GM18519 (cell line): ENCODE data around the gene SELENOP.
"Not testable (repeated sequence)": the region's sequence is repeated elsewhere in the genome, so short reads cannot be mapped to it uniquely, and the experiment has no call there.

Experiments used
- ATAC-seq: cut with Tn5 transposase; IDR thresholded peaks from one replicate; pipeline ENCODE4 v1.9.1; 2021; ENCODE audit warnings: mild to moderate bottlenecking, moderate library complexity; ENCODE audit not compliant: unreplicated experiment, low FRiP score

The SELENOP gene, protein sequence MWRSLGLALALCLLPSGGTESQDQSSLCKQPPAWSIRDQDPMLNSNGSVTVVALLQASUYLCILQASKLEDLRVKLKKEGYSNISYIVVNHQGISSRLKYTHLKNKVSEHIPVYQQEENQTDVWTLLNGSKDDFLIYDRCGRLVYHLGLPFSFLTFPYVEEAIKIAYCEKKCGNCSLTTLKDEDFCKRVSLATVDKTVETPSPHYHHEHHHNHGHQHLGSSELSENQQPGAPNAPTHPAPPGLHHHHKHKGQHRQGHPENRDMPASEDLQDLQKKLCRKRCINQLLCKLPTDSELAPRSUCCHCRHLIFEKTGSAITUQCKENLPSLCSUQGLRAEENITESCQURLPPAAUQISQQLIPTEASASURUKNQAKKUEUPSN

DNA sequence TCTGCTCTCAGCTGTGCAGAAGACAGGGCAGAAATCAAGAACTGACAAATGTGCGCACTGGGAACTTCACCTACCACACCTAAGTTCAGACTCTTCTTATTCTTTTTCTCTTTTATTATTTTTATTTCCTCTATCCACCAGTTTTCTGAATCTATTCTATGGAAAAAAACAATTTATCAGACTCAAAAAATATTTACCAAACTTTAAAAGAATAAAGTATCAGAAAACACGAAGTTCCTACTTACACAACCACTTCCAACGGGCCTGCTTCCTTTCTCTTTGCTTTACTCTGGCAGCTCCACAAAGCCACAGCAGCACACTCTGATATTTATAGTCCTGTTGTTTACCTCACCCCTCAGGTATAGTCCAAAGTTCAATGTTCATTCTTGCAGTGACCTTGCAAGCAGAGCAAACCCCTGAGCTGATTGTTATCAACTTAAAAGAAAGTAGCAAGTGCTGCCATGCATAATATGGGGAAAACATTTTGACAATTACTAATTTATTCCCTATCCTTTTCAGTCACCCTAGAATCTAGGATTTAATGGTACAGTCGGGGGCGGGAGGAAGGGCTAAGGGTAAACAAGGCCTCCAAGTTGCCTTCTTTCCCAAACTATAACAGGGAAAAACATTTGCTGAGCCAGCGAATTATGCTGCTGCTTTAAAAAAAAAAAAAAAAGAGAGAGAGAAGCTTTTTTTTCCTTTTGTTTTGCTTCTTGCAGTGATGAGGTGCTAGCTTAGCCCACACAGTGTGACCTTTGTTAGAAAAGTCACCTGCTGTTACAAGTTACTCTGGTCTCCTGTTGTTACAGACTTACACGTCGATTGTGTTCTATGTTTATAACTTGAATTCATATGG, at the start of gene SELENOP:
Gene SELENOP (minus strand): TSS at position 302 of the 856 bp plus-strand sequence. CDS start 3,539 bp downstream, outside the sequence.
- no peak for ATAC-seq

DNA sequence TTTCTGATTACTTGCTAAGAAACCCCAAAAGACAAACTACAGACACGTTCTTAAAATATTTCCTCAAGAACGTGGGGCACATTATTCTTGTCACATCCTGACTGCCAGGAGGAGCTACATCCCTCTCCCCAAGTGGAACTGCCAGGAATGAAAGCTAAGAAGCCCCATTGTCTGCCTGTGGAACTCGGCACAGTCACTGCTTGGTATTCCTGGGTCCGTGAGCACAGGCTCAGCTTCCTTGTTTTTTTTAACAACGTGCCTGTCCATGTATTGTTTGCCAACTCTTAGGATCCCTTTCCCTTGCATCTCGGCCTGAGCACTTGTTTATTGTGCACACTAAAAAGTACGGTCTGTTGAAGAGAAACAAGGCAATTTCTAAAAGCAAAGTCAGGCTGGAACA, 47.0 kb upstream of the SELENOP start:
- ATAC-seq, result no peak

DNA sequence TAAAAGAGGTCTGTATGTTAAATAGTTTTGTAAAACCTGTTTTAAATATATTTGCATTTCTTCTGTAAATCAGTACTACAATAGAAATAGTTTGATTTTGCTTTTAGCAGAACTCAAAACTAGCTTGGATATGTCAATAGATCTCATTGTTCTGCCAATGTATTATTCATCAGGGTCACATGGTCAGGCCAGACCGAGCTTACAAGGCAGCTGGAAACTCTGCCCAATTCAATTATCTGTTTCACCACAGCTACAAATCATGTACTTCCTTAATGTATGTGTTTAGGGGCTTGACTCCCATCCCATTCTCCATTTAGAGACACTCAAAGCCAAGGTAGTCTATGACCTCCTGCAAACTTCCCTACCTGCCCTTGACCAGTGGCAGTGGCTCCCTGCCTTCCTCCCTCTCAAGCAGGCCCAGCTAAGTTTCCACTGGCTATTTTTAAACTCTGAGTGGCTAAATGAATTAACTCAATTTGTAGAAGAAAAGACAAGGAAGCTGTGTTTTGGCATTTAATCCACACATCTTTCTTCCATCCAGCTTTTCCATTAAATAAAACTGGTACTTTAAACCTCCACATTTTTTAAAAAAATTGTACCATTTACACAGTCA, 46.4 kb upstream of the SELENOP start:
- ATAC-seq, result no peak

DNA sequence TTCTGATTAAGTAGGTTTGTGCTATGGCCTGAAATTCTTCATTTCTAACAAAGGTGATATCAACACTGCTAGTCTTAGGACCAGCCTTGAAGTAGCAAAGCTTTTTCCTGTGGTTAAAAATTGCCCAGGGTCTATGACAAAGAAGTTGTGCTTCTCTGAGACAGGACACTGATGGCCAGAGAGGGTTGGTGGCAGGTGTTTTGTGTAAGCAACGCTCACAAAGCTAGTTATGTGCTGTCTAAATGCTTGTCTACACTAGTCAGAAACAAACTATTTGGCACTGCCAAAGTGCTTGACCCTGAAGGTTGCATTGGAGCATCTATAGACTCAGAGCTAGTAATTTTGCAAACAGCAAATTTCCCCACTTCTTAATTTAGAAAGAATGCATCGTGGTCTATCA, 44.1 kb upstream of the SELENOP start:
- no peak for ATAC-seq

DNA sequence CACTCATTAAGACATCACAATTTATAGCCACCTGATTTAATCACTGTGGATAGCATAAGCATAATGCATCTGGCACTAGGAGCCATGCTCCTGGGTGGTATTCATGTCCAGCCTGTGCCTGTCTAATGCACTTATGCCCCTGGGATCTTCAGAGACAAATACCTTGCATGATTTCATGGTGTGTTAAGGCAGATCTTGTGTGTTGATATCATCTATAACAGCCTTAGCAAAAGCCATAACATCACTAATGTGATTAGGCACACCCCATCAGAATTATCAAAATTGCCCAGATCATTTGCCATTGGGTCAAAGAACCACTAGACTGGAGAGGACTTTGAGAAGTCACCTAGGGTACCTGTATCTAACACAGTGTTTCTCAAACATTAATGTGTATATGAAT, 43.7 kb upstream of the SELENOP start:
- ATAC-seq, result no peak

DNA sequence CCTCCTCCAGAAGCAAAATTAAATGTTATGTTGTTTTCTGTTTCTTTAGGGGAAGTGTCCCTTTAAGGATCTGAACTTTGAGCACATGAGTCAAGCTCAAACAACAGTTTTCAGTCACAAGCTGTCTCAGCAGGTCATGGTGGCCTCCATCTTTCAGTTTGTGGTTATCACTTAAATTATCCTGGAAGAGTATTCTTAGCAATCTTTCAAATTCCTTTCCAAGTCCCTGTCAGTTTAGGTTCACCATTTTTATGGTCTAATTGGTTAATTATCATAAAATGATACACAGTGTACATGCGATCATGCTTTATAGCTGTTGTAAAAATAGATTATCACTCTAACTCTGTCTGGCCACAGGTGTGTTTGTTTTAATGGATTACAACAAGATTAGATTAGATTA, 43.1 kb upstream of the SELENOP start:
- ATAC-seq, result no peak

DNA sequence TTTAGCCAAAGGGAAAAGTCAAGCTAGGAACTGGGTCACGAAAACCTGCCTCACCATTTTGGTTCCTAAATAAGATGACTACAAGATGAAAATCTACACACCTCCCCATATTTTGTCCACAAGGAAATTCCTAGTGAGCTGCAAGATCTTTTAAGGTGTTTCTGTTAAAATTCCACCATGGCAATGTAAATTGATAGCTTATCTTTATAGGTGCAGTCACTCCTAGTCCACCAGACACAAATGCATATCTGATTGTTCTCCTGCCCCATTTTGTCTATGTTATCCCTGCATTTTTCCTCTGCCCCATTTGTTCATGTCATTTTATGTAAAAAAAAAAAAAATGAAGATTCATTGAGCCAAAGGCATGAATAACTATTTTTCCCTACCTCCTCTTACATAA, 41.1 kb upstream of the SELENOP start:
- ATAC-seq, result no peak

DNA sequence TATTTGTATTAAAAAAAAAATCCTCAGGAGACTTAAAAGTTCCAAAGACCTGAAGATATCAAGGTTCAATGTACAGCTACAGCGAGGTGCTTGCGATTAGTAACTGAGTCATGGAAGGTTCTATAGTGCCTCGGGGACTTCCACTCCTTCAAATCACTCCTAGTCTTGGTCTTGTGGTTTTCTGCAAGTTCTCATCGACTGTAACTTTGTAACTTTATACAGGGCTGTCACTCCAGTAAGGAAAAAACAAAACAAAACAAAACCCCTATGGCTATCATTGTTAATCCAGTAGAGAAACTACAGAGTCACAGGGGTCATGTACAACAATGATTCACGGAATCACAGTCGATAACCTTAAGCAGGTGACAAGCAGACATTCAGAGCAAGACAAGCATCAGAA, 39.8 kb upstream of the SELENOP start:
- no peak for ATAC-seq

DNA sequence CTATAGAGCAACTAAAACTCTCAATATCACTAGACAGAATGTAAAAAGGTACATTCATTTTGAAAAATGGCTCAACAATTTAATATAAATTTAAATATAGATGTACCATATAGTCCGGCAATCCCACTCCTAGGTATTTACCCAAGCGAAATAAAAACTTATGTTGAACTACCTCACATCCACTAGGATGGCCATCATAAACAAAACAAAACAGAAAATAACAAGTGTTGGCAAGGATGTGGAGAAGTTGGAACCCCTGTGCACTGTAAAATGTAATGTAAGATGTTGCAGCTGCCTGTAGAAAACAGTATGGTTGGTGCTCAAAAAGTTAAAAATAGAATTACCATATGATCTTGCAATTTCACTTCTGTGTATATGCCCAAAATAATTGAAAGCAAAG, 36.9 kb upstream of the SELENOP start:
- ATAC-seq, result no peak

DNA sequence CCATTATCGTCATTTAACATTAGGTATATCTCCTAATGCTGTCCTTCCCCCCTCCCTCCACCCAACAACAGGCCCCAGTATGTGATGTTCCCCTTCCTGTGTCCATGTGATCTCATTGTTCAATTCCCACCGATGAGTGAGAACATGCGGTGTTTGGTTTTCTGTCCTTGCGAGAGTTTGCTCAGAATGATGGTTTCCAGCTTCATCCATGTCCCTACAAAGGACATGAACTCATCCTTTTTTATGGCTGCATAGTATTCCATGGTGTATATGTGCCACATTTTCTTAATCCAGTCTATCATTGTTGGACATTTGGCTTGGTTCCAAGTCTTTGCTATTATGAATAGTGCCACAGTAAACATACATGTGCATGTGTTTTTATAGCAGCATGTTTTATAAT, 32.7 kb upstream of the SELENOP start:
- not testable (repeated sequence) for ATAC-seq

DNA sequence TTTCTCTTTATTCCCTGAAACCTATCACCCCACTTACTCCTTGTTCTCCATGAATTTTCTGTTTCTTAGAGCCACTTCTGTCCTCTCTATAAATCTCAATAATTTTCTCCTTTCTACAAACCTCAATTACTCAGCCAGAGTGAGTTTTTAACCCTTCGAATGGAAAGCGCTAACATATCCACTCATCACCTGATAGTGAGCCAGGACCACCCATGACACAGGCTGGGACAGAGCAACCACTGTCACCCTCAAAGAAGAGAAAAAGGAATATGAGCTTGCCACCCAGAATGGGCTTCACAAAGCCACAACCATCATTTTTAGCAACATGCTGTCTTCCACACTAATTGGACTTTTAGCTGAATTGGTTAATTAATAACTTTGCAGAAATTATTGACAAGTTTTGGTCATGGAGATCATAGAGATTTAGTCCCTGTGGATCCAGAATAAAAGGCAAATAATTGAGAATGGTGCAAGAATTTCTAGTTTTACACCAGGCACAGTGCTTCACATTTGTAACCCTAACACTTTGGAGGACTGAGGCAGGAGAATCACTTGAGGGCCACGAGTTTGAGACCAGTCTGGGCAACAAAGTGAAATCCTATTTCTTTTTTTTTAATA, 32.1 kb upstream of the SELENOP start:
- no peak for ATAC-seq

DNA sequence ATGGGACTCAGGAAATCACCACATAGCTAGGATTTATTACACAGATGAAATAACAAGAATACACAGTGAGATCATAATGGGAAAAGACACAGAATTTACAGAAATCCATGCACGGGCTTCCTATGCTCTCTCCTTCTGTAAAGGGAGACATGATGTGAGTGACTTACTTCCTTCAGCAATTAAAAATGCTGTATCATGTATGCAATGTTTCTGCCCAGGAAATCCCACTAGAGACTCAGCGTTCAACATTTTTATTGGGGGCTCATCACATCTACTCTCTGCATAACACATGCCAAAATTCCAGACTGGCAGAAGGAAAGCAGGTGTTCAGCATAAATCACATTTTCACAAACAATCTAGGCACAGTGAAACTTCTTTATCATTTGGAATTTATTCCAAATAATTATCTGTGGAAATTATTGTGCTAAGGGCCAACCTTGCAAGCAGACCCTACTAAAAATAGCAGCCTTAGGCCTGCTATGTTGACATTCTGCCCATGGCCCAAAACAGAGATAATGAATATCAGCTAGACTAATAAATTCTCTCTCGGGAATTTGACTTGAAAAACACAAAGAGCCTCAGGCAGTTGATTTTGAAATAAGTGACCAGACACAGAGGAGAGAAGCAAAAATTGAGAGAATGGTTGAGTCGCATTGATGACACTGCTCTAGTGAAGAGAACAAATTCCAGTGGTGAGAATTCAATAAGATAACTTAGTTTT, 31.4 kb upstream of the SELENOP start:
- no peak for ATAC-seq

DNA sequence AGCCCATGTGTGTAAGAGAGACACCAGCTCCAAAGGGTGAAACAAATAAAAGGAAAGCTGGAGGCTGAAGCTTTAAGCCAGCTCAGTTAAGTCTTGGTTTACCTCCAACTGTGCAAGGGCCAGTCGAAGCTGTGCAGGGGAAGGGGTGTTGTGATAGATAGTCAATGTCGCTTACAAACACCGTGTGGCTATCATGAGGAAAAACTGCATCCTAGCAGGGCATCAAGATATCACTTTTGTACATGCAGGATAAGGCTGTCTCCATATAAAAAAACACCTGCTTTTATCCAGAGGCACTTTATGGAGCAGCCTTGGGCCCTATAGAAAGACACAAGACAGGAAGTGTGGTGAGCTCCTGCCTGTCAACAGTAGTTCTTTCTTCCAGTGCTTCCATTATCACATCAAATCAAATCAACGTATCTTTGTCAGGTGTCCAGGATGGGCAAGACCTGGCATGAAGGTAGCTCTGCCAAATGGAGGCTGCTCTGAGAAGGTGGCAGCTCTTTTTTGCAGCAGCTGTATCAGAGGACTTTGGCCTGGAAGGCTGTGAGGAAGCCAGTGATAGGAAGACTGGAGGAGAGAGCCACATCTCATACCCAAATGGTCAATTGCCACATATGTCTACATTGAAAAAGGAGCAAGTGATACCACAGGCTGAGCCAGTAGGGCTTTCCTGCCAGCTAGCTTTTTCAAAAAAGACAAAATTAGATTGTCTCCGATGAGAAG, 29.3 kb upstream of the SELENOP start:
- ATAC-seq, result no peak

DNA sequence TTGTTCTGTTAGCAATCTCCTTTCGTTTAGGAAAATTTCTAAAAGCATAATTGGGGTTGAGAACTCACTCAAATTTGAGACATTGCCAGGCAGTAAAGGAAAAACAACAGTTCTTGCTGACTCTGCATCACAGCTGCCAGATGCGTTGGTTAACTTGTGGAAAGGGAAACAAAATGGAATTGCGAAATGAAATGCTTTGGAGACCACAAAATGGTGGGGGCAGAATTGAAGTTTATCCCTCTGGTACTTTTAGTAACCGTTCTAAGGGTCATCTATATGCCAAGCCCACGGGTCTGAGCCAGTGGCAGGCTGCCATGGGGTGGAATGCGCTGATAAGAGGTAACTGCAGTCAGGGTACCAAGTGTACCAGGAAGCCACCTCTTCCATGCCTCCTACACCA, 28.6 kb upstream of the SELENOP start:
- no peak for ATAC-seq

DNA sequence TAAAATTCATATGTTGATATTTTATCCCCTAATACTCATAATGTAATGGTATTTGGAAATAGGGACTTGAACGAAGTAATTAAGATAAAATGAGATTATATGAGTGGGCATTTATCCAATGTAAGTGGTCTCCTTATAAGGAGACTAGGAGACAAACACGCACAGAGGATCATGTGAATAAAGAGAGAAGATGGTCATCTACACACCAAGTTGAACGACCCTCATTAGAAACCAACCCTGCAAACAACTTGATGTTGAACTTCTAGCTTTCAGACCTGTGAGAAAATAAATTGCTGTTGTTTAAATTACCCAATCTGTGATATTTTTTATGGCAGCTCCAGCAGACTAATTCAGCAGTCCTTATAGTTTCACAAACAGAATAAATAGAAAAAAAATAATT, 27.5 kb upstream of the SELENOP start:
- no peak for ATAC-seq

DNA sequence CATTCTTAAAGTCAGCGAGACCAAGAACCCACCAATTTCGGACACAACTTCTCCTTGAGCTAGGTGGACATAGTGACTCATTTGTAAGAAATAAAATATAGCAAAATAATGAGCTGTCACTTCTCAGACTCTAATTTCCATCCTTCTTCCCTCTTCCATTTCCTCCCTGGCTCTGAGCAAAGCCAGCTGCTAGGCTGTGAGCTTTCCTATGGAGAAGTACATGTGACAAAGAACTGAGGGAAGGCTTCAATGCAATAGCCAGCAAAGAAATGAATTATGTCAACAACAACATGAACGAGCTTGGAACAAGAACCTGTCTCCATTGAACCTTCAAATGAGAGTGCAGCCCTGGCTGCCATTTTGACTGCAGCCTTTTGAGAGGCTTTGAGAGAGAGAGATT, 25.9 kb upstream of the SELENOP start:
- ATAC-seq, result no peak

DNA sequence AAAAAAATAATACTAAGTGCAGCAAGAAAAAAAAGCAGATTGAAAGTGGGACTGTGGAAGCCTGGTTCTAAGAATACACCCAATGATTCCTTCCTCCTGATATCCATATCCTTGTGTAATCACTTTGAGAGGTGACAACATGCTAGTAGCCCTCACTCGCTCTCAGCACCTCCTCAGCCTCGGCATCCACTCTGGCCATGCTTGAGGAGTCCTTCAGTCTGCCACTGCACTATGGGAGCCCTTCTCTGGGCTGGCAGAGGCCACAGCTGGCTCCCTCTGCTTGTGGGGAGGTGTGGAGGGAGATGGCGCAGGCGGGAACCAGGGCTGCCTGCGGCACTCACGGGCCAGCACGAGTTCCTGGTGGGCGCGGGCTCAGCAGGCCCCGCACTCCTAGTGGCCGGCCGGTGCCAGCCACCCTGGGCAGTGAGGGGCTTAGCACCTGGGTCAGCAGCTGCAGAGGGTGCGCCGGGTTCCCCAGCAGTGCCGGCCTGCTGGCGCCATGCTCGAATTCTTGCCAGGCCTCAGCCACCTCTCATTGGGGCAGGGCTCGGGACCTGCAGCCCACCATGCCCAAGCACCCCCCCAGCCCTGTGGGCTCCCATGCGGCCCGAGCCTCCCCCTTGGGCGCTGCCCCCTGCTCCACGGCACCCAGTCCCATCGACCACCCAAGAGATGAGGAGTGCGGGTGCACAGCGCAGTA, 24.5 kb upstream of the SELENOP start:
- no peak for ATAC-seq

DNA sequence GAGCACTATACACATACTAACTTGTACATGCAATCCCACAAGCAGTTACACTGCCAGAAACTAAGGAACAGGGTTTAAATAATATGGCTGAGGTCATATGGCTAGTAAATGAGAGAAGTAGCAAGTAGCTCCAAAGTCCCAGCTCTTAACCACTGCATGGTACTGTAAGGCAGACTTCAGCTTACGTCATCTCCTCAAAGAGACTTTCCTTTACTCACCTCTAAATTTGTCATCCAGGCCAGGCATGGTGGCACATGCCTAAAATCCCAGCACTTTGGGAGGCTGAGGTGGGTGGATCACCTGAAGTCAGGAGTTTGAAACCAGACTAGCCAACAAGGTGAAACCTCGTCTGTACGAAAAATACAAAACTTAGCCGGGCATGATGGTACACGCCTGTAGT, 20.4 kb upstream of the SELENOP start:
- ATAC-seq, result no peak

DNA sequence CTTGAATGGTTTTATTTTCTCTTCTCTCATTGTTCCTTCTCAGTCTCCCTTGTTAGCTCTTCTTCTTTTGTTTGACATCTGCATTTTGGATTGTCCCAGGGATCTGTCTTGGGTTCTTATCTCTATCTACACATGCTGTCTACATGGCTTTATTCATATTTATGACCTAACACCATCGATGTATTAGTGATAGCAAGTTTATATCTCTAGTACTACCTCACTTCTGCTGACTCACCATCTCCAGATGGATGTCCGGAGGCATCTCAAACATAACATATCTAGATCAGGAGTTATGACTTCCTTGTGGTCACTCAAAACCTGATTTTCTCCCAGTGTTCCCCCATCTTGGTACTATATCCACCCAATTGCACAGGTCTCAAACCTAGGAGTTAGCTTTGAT, 19.2 kb upstream of the SELENOP start:
- no peak for ATAC-seq
